SU-DHL-6 (cell line): Measurements from ENCODE around the gene TRNAU1AP.

Source experiments
- EZH2phosphoT487 ChIP-seq: fragments of 200-600 bp; sonication (generic), shearing (Covaris generic); conservative IDR thresholded peaks from 2 replicates; pipeline ENCODE4 v1.6.1; 2018; ENCODE audit warnings: mild to moderate bottlenecking, antibody characterized with exemption, low read length, moderate library complexity, mixed read lengths
- TF ChIP-seq, protein P1 (sequence below): fragments of 200-600 bp; sonication (generic); IDR thresholded peaks from one replicate; pipeline ENCODE4 v1.5.1; 2017; ENCODE audit warnings: antibody characterized with exemption, mild to moderate bottlenecking, low read length, moderate library complexity; ENCODE audit not compliant: insufficient read depth, poor library complexity, severe bottlenecking

DNA sequence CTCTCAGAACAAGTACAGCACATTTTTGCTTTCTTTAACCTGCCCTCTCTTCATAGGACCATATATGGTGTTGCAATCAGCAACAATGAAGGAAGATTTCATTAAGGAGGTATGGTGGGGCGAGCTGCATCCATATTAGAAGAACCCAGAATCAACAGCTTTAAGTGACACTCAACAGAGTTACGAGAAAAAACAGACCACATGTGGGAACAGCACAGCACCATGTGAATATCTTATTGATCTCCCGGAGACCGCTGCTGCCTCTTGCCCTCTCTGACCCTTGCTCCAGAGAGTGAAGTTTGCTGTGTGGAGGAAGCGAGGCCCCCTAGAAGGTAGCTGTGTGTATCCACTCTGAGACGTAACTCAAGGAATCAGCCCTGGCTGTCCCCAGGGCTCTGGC, 52.1 kb downstream of the TRNAU1AP start:
- TF ChIP-seq, protein P1, sequence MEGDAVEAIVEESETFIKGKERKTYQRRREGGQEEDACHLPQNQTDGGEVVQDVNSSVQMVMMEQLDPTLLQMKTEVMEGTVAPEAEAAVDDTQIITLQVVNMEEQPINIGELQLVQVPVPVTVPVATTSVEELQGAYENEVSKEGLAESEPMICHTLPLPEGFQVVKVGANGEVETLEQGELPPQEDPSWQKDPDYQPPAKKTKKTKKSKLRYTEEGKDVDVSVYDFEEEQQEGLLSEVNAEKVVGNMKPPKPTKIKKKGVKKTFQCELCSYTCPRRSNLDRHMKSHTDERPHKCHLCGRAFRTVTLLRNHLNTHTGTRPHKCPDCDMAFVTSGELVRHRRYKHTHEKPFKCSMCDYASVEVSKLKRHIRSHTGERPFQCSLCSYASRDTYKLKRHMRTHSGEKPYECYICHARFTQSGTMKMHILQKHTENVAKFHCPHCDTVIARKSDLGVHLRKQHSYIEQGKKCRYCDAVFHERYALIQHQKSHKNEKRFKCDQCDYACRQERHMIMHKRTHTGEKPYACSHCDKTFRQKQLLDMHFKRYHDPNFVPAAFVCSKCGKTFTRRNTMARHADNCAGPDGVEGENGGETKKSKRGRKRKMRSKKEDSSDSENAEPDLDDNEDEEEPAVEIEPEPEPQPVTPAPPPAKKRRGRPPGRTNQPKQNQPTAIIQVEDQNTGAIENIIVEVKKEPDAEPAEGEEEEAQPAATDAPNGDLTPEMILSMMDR = no peak
- no peak for TF ChIP-seq EZH2phosphoT487
